K562 (cell line): ENCODE measurements around the gene DNAJB4. TPM values are rescaled to one million over a fixed set of nuclear protein-coding genes. Genes with fewer than 3 reads are reported as not detected.
A peak's percentile ranks its signal among the peaks of the same experiment; 100 is the strongest.

Experiments
- ARID3A ChIP-seq: IDR thresholded peaks from 2 replicates; pipeline ENCODE4 v1.6.1; 2012; ENCODE audit warnings: low read depth, low read length, improper control_type of control experiment, borderline replicate concordance
- BRF2 ChIP-seq: IDR thresholded peaks from 3 replicates; pipeline ENCODE4 v1.6.1; 2011; ENCODE audit warnings: borderline replicate concordance, mild to moderate bottlenecking; ENCODE audit not compliant: insufficient read length, insufficient read depth
- ETV5 ChIP-seq: sonication (generic); formaldehyde crosslinking; IDR thresholded peaks from 2 replicates; pipeline ENCODE4 v1.4.0; 2020; ENCODE audit warnings: low read depth, mild to moderate bottlenecking, missing genetic modification reagents
- HOMEZ ChIP-seq: fragments of 250-450 bp; sonication (Bioruptor Pico); IDR thresholded peaks from 2 replicates; pipeline ENCODE4 v1.4.0; 2020; ENCODE audit warnings: mild to moderate bottlenecking, moderate library complexity
- IRF1 ChIP-seq: sonication (generic); formaldehyde crosslinking; IDR thresholded peaks from 2 replicates; pipeline ENCODE4 v1.8.0; 2022; ENCODE audit warnings: missing genetic modification reagents, mild to moderate bottlenecking, borderline replicate concordance
- KAT2B ChIP-seq: IDR thresholded peaks from one replicate; pipeline ENCODE4 v1.6.1; 2012; ENCODE audit warnings: low read depth, mild to moderate bottlenecking, control low read depth, inconsistent platforms, low read length, moderate library complexity
- KHSRP ChIP-seq: fragments of 450-650 bp; IDR thresholded peaks from 2 replicates; pipeline ENCODE4 v1.6.1; 2017
- MTA1 ChIP-seq: fragments of 450-650 bp; IDR thresholded peaks from 2 replicates; pipeline ENCODE4 v1.6.1; 2017; ENCODE audit warnings: borderline replicate concordance
- PHF20 ChIP-seq: fragments of 450-650 bp; IDR thresholded peaks from 2 replicates; pipeline ENCODE4 v1.6.1; 2018; ENCODE audit not compliant: partially characterized antibody
- PURB ChIP-seq: sonication (generic); formaldehyde crosslinking; IDR thresholded peaks from 2 replicates; pipeline ENCODE4 v1.9.0; 2021; ENCODE audit warnings: low read depth, mild to moderate bottlenecking, missing genetic modification reagents
- RFX1 ChIP-seq: fragments of 450-650 bp; IDR thresholded peaks from 2 replicates; pipeline ENCODE4 v1.6.1; 2016; ENCODE audit warnings: mild to moderate bottlenecking, moderate library complexity
- SMARCA4 ChIP-seq: fragments of 450-650 bp; IDR thresholded peaks from 2 replicates; pipeline ENCODE4 v1.6.1; 2016
- STAG1 ChIP-seq: sonication (generic); formaldehyde crosslinking; IDR thresholded peaks from 2 replicates; pipeline ENCODE4 v1.5.0; 2020; ENCODE audit warnings: missing genetic modification reagents, borderline replicate concordance
- TAF7 ChIP-seq: fragments of 450-650 bp; IDR thresholded peaks from 2 replicates; pipeline ENCODE4 v1.6.1; 2016; ENCODE audit warnings: missing genetic modification characterization, missing compliant biosample characterization
- ZBED1 ChIP-seq: IDR thresholded peaks from 2 replicates; pipeline ENCODE4 v1.6.1; 2014
- ZBTB5 ChIP-seq: fragments of 450-650 bp; IDR thresholded peaks from 2 replicates; pipeline ENCODE4 v1.6.1; 2017; ENCODE audit warnings: antibody characterized with exemption
- ZFP36 ChIP-seq: fragments of 150-350 bp; IDR thresholded peaks from 2 replicates; pipeline ENCODE4 v1.6.1; 2018; ENCODE audit warnings: low read length, low read depth; ENCODE audit not compliant: partially characterized antibody
- ZNF324 ChIP-seq: fragments of 250-450 bp; sonication (Bioruptor Pico); IDR thresholded peaks from 2 replicates; pipeline ENCODE4 v1.4.0; 2020; ENCODE audit warnings: mild to moderate bottlenecking
- ZNF766 ChIP-seq: fragments of 200-800 bp; sonication (Bioruptor generic); conservative IDR thresholded peaks from 2 replicates; pipeline ENCODE4 v1.6.1; 2016; ENCODE audit warnings: missing genetic modification characterization, missing compliant biosample characterization
- polyA plus RNA-seq, 8 experiments: library from polyadenylated mRNA; depleted of rRNA in 4 of 8; stranded (reverse) in 5 of 8; unstranded in 3 of 8; fragments of >200 nt; fragmentation: Nextera tagmentation in 2 of 8; fragmentation: Illumina TruSeq in 1 of 8; extraction: Ambion mirVana in 2 of 8; extraction: Trizol in 1 of 8; gene quantifications; 2 replicates each; pipeline versions ENCODE4 v1.2.1 to v1.2.3, GENCODE V29; 2011 to 2014; ENCODE audit warnings: inconsistent platforms in 1 of 8, missing spikeins in 1 of 8
- total RNA-seq, 7 experiments: library from RNA; depleted of rRNA in 6 of 7; stranded (reverse); fragments of >200 nt in 6 of 7; fragmentation: Illumina TruSeq in 2 of 7; extraction: Trizol in 2 of 7; gene quantifications; 2 replicates each; pipeline versions ENCODE4 v1.2.1 to v1.2.3, GENCODE V29; 2011 to 2021; ENCODE audit warnings: low replicate concordance in 1 of 7

The DNAJB4 gene
- total and polyA plus RNA-seq, 9 of the 15 experiments (the other 6 are each of a cell fraction or from before 2014, with no cell fraction given) = 8.5 to 27.7 (median 19.8) TPM

GRCh38 chr1:77978969-77979876 is 25.5 kb upstream of the DNAJB4 start, which contains the start of gene FUBP1 (continued):
- TF ChIP-seq KHSRP = no peak
- no peak for TF ChIP-seq ARID3A
- no peak for TF ChIP-seq BRF2
- TF ChIP-seq PHF20 = peak; percentile 49
- no peak for TF ChIP-seq IRF1 (CRISPR knock-in tag)
- TF ChIP-seq KAT2B = no peak
- TF ChIP-seq PURB (CRISPR knock-in tag) = no peak
- TF ChIP-seq ZBTB5 = no peak
- TF ChIP-seq TAF7 (tag) = peak; percentile 76
- TF ChIP-seq HOMEZ (CRISPR knock-in tag) = no peak
- no peak for TF ChIP-seq ETV5 (CRISPR knock-in tag)
- no peak for TF ChIP-seq STAG1
- peak; percentile 78 for TF ChIP-seq RFX1
- TF ChIP-seq ZNF766 (CRISPR knock-in tag) = peak; percentile 62
- peak; percentile 75; the same call in 1 of the 2 replicates for TF ChIP-seq ZBED1
- TF ChIP-seq ZNF324 (CRISPR knock-in tag) = no peak
- TF ChIP-seq MTA1 = no peak
- TF ChIP-seq SMARCA4 = no peak
- peak; percentile 46 for TF ChIP-seq ZFP36
